Sigmoid colon (tissue), 7 donors: Measurements from ENCODE around the gene TSPAN1. TPM values are rescaled to one million over a fixed set of nuclear protein-coding genes. Genes with fewer than 3 reads are reported as not detected.

ENCODE experiments used
- DNase-seq: peaks from one replicate; pipeline ENCODE4 v3.0.0-alpha.2; 2019
- H3K27ac ChIP-seq, 4 donors: fragments of 200-600 bp; sonication (generic); one replicate each; pipeline ENCODE4 v1.5.1; 2016 to 2019; ENCODE audit warnings: mild to moderate bottlenecking in 1 of 4
- H3K27me3 ChIP-seq, 3 donors: fragments of 200-600 bp; sonication (generic); one replicate each; pipeline ENCODE4 v1.5.1; 2019; ENCODE audit warnings: mild to moderate bottlenecking in 1 of 3
- H3K36me3 ChIP-seq, 4 donors: fragments of 200-600 bp; sonication (generic); one replicate each; pipeline ENCODE4 v1.5.1; 2016 to 2019
- H3K4me1 ChIP-seq, 4 donors: fragments of 200-600 bp; sonication (generic); one replicate each; pipeline ENCODE4 v1.5.1; 2017 to 2019
- H3K4me3 ChIP-seq, 4 donors: fragments of 200-600 bp; sonication (generic); one replicate each; pipeline ENCODE4 v1.5.1; 2017 to 2019; ENCODE audit warnings: mild to moderate bottlenecking in 2 of 4, moderate library complexity in 1 of 4
- H3K9me3 ChIP-seq, 4 donors: fragments of 200-600 bp in 3 of 4; sonication (generic) in 3 of 4; one replicate each; pipeline versions ENCODE4 v1.5.1 to v1.6.1; 2013 to 2019
- EP300 ChIP-seq, 4 donors: sonication (generic); formaldehyde crosslinking; IDR thresholded peaks; one replicate each; pipeline ENCODE4 v1.6.1; 2017; ENCODE audit warnings: antibody characterized with exemption in 4 of 4
- POLR2A ChIP-seq, 2 donors: fragments of 450-650 bp; IDR thresholded peaks; one replicate each; pipeline ENCODE4 v1.6.1; 2016; ENCODE audit warnings: antibody characterized with exemption in 2 of 2, mild to moderate bottlenecking in 2 of 2, moderate library complexity in 2 of 2
- POLR2AphosphoS5 ChIP-seq, 4 donors: sonication (generic); formaldehyde crosslinking; IDR thresholded peaks; one replicate each; pipeline ENCODE4 v1.6.1; 2017; ENCODE audit warnings: antibody characterized with exemption in 4 of 4
- WGBS, 2 donors: extraction: QIAGEN DNeasy Blood & Tissue Kit; methylation state at CpG; one replicate each; pipeline ENCODE4 v1.1.7; 2013; 5-methylcytosine and 5-hydroxymethylcytosine counted together
- intact Hi-C: fragments of 100-400 bp; cut with DNase I; formaldehyde crosslinking; loops from one replicate; pipeline ENCODE4 v1.15.1; 2023
- polyA plus RNA-seq, 3 donors: library from polyadenylated mRNA; stranded (reverse); fragments of 200-250 nt; gene quantifications; one replicate each; pipeline ENCODE4 v1.2.3, GENCODE V29; 2013
- total RNA-seq, 4 donors: library from RNA; depleted of rRNA; stranded (reverse); fragments of >200 nt; gene quantifications; one replicate each; pipeline ENCODE4 v1.1.0, GENCODE V29; 2016
- TF ChIP-seq, protein P1 (sequence below), 4 experiments: fragments of 450-650 bp in 3 of 4; fragments of 200-600 bp in 1 of 4; IDR thresholded peaks; one replicate each; pipeline ENCODE4 v1.5.1; 2016 to 2019; ENCODE audit warnings: antibody characterized with exemption in 4 of 4, mild to moderate bottlenecking in 3 of 4, moderate library complexity in 2 of 4
- donor health status: healthy with polysubstance abuse.
- donor health status: Bipolar disorder and iron deficiency.
- donor health status: healthy.

Gene TSPAN1, protein sequence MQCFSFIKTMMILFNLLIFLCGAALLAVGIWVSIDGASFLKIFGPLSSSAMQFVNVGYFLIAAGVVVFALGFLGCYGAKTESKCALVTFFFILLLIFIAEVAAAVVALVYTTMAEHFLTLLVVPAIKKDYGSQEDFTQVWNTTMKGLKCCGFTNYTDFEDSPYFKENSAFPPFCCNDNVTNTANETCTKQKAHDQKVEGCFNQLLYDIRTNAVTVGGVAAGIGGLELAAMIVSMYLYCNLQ
- total RNA-seq, result 1 to 10 TPM in 2 of 4 donors, under 1 TPM in 2; 0.95 to 8.9 (median 2.2) TPM
- polyA plus RNA-seq, result 1,000 to 10,000 TPM in 1 of 3 donors, 100 to 1,000 TPM in 2; 300 to 1,233 (median 443) TPM

DNA sequence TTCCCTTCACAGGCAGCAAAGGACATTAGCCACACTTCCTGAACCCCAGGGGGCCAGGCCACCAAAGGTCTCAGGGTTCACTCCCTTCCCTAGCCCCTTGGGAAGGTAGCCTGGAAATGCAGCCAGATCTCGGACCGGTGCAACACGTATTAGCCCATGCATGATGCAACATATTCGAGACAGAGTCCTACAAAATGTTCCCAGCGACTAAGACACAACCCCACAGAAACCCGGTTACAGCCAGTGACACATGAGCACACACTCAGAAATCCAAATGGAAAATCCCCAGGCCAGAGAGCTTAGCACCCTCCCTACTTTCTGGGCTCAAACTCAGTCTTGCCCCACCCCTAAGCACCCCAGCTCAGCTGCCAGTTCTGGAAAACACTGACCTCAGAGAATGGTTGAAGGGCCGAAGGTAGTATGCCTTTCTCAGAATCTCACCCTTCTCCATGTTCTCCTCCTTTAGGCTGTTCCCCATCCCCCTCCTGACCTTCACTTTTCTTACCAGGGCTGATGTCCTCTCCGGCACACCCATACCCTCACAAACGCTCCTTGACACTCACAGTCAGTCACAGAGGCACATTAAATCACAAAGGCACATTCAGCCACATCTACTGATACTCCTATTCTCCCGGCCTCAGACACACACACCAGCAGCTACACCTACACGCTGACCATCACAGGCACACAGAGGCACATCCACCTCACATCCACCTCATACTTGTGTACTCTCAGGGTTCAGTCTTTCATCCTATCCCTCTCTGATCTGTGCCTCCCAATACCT, at the start of gene TSPAN1:
TSS of gene TSPAN1 (plus strand) at position 640 of the 784 bp plus-strand sequence. CDS start 6,021 bp downstream, outside the sequence.
- H3K4me1 ChIP-seq, result peaks cover 0 to 25% (median 19%) of the 10 kb centered on the region in 4 donors
- WGBS, 2 donors, result 60 to 79% methylated on average over 11 of the region's 11 CpGs
- no peaks in the 10 kb centered on the region for H3K9me3 ChIP-seq
- H3K27ac ChIP-seq, result peak within 1 kb of the TSS; percentile 27 to 71 (median 56)
- intact Hi-C loops, result loop anchor here (2.0 kb wide), 1 partner anchor 38 kb away; no protein-coding TSS in a partner anchor
- H3K36me3 ChIP-seq, result no peaks in the 10 kb centered on the region
- H3K27me3 ChIP-seq, result no peaks in the 10 kb centered on the region
- DNase-seq, result peak; percentile 74
- no peak within 1 kb of the TSS for H3K4me3 ChIP-seq
- TF ChIP-seq, protein P1, sequence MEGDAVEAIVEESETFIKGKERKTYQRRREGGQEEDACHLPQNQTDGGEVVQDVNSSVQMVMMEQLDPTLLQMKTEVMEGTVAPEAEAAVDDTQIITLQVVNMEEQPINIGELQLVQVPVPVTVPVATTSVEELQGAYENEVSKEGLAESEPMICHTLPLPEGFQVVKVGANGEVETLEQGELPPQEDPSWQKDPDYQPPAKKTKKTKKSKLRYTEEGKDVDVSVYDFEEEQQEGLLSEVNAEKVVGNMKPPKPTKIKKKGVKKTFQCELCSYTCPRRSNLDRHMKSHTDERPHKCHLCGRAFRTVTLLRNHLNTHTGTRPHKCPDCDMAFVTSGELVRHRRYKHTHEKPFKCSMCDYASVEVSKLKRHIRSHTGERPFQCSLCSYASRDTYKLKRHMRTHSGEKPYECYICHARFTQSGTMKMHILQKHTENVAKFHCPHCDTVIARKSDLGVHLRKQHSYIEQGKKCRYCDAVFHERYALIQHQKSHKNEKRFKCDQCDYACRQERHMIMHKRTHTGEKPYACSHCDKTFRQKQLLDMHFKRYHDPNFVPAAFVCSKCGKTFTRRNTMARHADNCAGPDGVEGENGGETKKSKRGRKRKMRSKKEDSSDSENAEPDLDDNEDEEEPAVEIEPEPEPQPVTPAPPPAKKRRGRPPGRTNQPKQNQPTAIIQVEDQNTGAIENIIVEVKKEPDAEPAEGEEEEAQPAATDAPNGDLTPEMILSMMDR (IDR thresholded peaks at IDR 0.05), result no peak
- TF ChIP-seq POLR2AphosphoS5 (IDR thresholded peaks at IDR 0.05) (peak in 1 of 4 donors; percentile 37), POLR2A (IDR thresholded peaks at IDR 0.05) (no peak), EP300 (IDR thresholded peaks at IDR 0.05) (no peak)

DNA sequence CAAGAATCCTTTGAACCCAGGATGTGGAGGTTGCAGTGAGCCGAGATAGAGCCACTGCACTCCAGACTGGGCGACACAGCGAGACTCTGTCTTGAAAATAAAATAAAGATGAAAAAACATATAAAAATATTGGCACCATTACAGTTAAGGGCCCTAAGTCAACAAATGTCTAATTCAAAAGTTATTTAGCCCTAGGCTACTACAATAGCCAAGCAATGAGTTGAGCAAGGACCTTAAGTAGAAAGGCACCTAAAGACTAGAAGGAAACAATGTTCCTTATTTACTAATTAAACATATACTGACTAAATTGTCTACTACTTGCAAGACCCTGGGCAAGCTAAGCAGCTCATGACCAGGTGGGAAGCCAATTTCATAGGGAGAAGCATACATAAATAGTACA, 46.5 kb upstream of the TSPAN1 start:
- TF ChIP-seq EP300 (IDR thresholded peaks at IDR 0.05), result no peak
- no peak for TF ChIP-seq POLR2AphosphoS5 (IDR thresholded peaks at IDR 0.05)
- TF ChIP-seq, protein P1 (IDR thresholded peaks at IDR 0.05), result no peak
- no peak for TF ChIP-seq POLR2A (IDR thresholded peaks at IDR 0.05)
- intact Hi-C loops, result no loop called here
- no peak for DNase-seq
- Histone ChIP-seq H3K9me3 (no peaks in the 10 kb centered on the region), H3K4me1 (peaks cover 0 to 14% (median under 1%) of the 10 kb centered on the region in 4 donors), H3K4me3 (no peak overlapping the region), H3K27ac (no peak overlapping the region), H3K36me3 (no peaks in the 10 kb centered on the region), H3K27me3 (peaks cover 0 to 11% (median 0%) of the 10 kb centered on the region in 3 donors)
- WGBS, 2 donors, result 88 to 92% methylated on average over 3 of the region's 3 CpGs

DNA sequence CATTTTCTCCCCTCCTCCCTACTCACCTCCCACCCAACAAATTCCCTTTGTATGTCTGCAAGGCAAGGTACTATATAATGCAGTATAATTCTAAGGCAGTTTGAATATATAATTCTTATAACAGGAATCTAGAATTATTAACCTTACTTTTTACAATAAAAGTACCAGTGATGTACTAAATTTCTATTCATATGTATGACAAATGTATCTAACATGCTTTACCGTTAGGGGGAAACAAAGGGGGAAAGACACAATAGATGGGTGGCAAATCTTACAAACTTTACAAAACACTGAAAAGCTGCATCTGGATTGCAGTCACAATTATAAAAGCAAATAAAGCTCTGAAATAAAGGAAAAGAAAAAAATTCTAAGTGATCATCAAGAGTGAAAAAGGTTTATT, 44.8 kb upstream of the TSPAN1 start:
- H3K27me3 ChIP-seq, result peaks cover 0 to 11% (median 0%) of the 10 kb centered on the region in 3 donors
- H3K4me1 ChIP-seq, result peaks cover 0 to 26% (median 8%) of the 10 kb centered on the region in 4 donors
- peak overlapping the region in 2 of 4 donors; percentile 91 to 94 for H3K27ac ChIP-seq
- peak overlapping the region in 2 of 4 donors; percentile 66 to 72 for H3K4me3 ChIP-seq
- TF ChIP-seq POLR2A (IDR thresholded peaks at IDR 0.05) (no peak), EP300 (IDR thresholded peaks at IDR 0.05) (no peak), POLR2AphosphoS5 (IDR thresholded peaks at IDR 0.05) (no peak)
- TF ChIP-seq, protein P1 (IDR thresholded peaks at IDR 0.05), result no peak
- no peaks in the 10 kb centered on the region for H3K9me3 ChIP-seq
- intact Hi-C loops, result loop anchor here (5.0 kb wide), 1 partner anchor 93 kb away; no protein-coding TSS in a partner anchor
- no peak for DNase-seq
- WGBS, 2 donors, result 55 to 69% methylated on average over 1 of the region's 1 CpG
- H3K36me3 ChIP-seq, result no peaks in the 10 kb centered on the region

DNA sequence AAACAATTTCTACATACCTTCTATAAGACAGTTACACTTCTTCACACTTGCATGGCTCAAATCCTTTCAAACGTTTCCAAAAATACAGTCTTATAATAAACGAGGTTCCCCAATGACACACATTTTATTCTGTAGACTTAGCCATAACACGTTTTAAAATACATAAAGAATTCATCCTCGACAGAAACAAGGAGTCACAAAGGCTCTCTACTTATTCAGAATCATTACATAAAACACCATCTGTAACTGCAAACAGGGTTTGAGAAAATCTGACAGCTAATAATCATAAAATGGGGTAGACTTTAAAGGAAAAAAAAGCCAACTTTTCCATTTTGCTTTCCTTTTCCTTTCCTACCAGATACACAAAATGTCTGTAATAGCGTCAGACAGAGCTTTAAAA, 44.3 kb upstream of the TSPAN1 start:
- Histone ChIP-seq H3K4me3 (peak overlapping the region; percentile 36 to 72 (median 68)), H3K9me3 (no peaks in the 10 kb centered on the region), H3K27ac (peak overlapping the region; percentile 91 to 94 (median 92)), H3K4me1 (peaks cover 0 to 31% (median 13%) of the 10 kb centered on the region in 4 donors), H3K27me3 (peaks cover 0 to 11% (median 0%) of the 10 kb centered on the region in 3 donors), H3K36me3 (no peaks in the 10 kb centered on the region)
- WGBS, 2 donors, result 10 to 22% methylated on average over 5 of the region's 5 CpGs
- intact Hi-C loops, result loop anchor here (5.0 kb wide), 1 partner anchor 93 kb away; no protein-coding TSS in a partner anchor
- TF ChIP-seq POLR2AphosphoS5 (IDR thresholded peaks at IDR 0.05) (no peak), POLR2A (IDR thresholded peaks at IDR 0.05) (no peak), EP300 (IDR thresholded peaks at IDR 0.05) (no peak)
- TF ChIP-seq, protein P1 (IDR thresholded peaks at IDR 0.05), result no peak
- DNase-seq, result no peak
